Embryonic facial prominence (tissue), 1 donor: ENCODE results near the gene CTNND2.
"Not testable (repeated sequence)": the region's sequence is repeated elsewhere in the genome, so short reads cannot be mapped to it uniquely, and the experiment has no call there.

ENCODE experiments used
- DNase-seq: peaks from one replicate; pipeline ENCODE4 v3.0.0-alpha.2; 2016; ENCODE audit errors: extremely low spot score

CTNND2 gene

GRCh38 chr5:11319836-11320580, 584.2 kb downstream of the CTNND2 start:
- DNase-seq, result no peak

GRCh38 chr5:11313694-11314093, 590.6 kb downstream of the CTNND2 start:
- DNase-seq, result not testable (repeated sequence)

- DNase-seq, result no peak
Measured at GRCh38 chr5:11311731-11312130, 592.5 kb downstream of the CTNND2 start.

GRCh38 chr5:11311272-11311671, 593.0 kb downstream of the CTNND2 start:
- no peak for DNase-seq

GRCh38 chr5:11310158-11310557, 594.1 kb downstream of the CTNND2 start:
- DNase-seq, result no peak

GRCh38 chr5:11306365-11306764, 597.9 kb downstream of the CTNND2 start:
- no peak for DNase-seq

GRCh38 chr5:11305245-11305644, 599.0 kb downstream of the CTNND2 start:
- no peak for DNase-seq

GRCh38 chr5:11304641-11305040, 599.6 kb downstream of the CTNND2 start:
- no peak for DNase-seq

GRCh38 chr5:11302663-11303062, 601.6 kb downstream of the CTNND2 start:
- DNase-seq, result no peak

GRCh38 chr5:11301171-11301570, 603.1 kb downstream of the CTNND2 start:
- DNase-seq, result no peak

GRCh38 chr5:11300736-11301135, 603.5 kb downstream of the CTNND2 start:
- DNase-seq, result no peak

- DNase-seq, result no peak
Measured at GRCh38 chr5:11298877-11299276, 605.4 kb downstream of the CTNND2 start.

- DNase-seq, result no peak
Measured at GRCh38 chr5:11293523-11293922, 610.7 kb downstream of the CTNND2 start.

GRCh38 chr5:11292648-11293356, 611.4 kb downstream of the CTNND2 start:
- no peak for DNase-seq

GRCh38 chr5:11289733-11290132, 614.5 kb downstream of the CTNND2 start:
- DNase-seq, result no peak

GRCh38 chr5:11289208-11289607, 615.0 kb downstream of the CTNND2 start:
- no peak for DNase-seq

- DNase-seq, result no peak
Measured at GRCh38 chr5:11281842-11282241, 622.4 kb downstream of the CTNND2 start.

- no peak for DNase-seq
Measured at GRCh38 chr5:11277323-11277722, 626.9 kb downstream of the CTNND2 start.

- DNase-seq, result no peak
Measured at GRCh38 chr5:11273180-11273903, 630.9 kb downstream of the CTNND2 start.

GRCh38 chr5:11269515-11269914, 634.7 kb downstream of the CTNND2 start:
- DNase-seq, result no peak

GRCh38 chr5:11268891-11269290, 635.4 kb downstream of the CTNND2 start:
- no peak for DNase-seq

- no peak for DNase-seq
Measured at GRCh38 chr5:11266331-11266730, 637.9 kb downstream of the CTNND2 start.

- no peak for DNase-seq
Measured at GRCh38 chr5:11261241-11261640, 643.0 kb downstream of the CTNND2 start.
